HG02885 (cell line): ENCODE measurements around the gene ZEB2.

Source experiments
- ATAC-seq: cut with Tn5 transposase; IDR thresholded peaks from one replicate; pipeline ENCODE4 v1.9.1; 2021; ENCODE audit warnings: mild to moderate bottlenecking; ENCODE audit not compliant: unreplicated experiment, poor library complexity

Gene ZEB2

GRCh38 chr2:144515099-144515695 is 4.7 kb downstream of the ZEB2 start:
- ATAC-seq, result no peak

GRCh38 chr2:144514616-144515091 is 5.3 kb downstream of the ZEB2 start:
- no peak for ATAC-seq

- no peak for ATAC-seq
Measured at GRCh38 chr2:144513388-144514101, 6.4 kb downstream of the ZEB2 start.

- no peak for ATAC-seq
Measured at GRCh38 chr2:144512891-144513351, 7.0 kb downstream of the ZEB2 start.

- ATAC-seq, result no peak
Measured at GRCh38 chr2:144512470-144512869, 7.4 kb downstream of the ZEB2 start.

- no peak for ATAC-seq
Measured at GRCh38 chr2:144511937-144512336, 8.0 kb downstream of the ZEB2 start.

- ATAC-seq, result no peak
Measured at GRCh38 chr2:144511226-144511810, 8.6 kb downstream of the ZEB2 start.

- ATAC-seq, result peak; percentile 85
Measured at GRCh38 chr2:144510294-144510991, 9.5 kb downstream of the ZEB2 start.

- no peak for ATAC-seq
Measured at GRCh38 chr2:144509879-144510221, 10.1 kb downstream of the ZEB2 start.

GRCh38 chr2:144509001-144509878 is 10.7 kb downstream of the ZEB2 start:
- ATAC-seq, result no peak

GRCh38 chr2:144508172-144508851 is 11.6 kb downstream of the ZEB2 start:
- ATAC-seq, result peak; percentile 30

GRCh38 chr2:144507441-144508171 is 12.3 kb downstream of the ZEB2 start:
- ATAC-seq, result no peak

GRCh38 chr2:144505245-144505831 is 14.6 kb downstream of the ZEB2 start:
- no peak for ATAC-seq

- ATAC-seq, result no peak
Measured at GRCh38 chr2:144504218-144504641, 15.7 kb downstream of the ZEB2 start.

- ATAC-seq, result no peak
Measured at GRCh38 chr2:144503242-144503641, 16.7 kb downstream of the ZEB2 start.

- no peak for ATAC-seq
Measured at GRCh38 chr2:144502369-144502768, 17.6 kb downstream of the ZEB2 start.

- no peak for ATAC-seq
Measured at GRCh38 chr2:144501627-144502026, 18.3 kb downstream of the ZEB2 start.

- ATAC-seq, result no peak
Measured at GRCh38 chr2:144501118-144501517, 18.8 kb downstream of the ZEB2 start.
